GM21576 (cell line): Measurements from ENCODE around the gene RABGAP1.

ENCODE experiments used
- ATAC-seq: cut with Tn5 transposase; IDR thresholded peaks from one replicate; pipeline ENCODE4 v1.9.1; 2021; ENCODE audit warnings: mild to moderate bottlenecking, moderate library complexity; ENCODE audit not compliant: unreplicated experiment

The RABGAP1 gene

GRCh38 chr9:122944960-122945888, 4.4 kb downstream of the RABGAP1 start:
- no peak for ATAC-seq

GRCh38 chr9:122946461-122947005, 5.7 kb downstream of the RABGAP1 start:
- no peak for ATAC-seq

- ATAC-seq = no peak
These were observed 7.5 kb downstream of the RABGAP1 start for GRCh38 chr9:122948313-122948712.

GRCh38 chr9:122949696-122950095, 8.9 kb downstream of the RABGAP1 start:
- ATAC-seq = no peak

GRCh38 chr9:122950263-122950662, 9.4 kb downstream of the RABGAP1 start:
- ATAC-seq = no peak

- ATAC-seq = no peak
These were observed 10.2 kb downstream of the RABGAP1 start for GRCh38 chr9:122951056-122951455.

- no peak for ATAC-seq
These were observed 13.5 kb downstream of the RABGAP1 start for GRCh38 chr9:122954253-122954691.

GRCh38 chr9:122955961-122956360, 15.1 kb downstream of the RABGAP1 start:
- no peak for ATAC-seq

- ATAC-seq = no peak
These were observed 20.3 kb downstream of the RABGAP1 start for GRCh38 chr9:122961139-122961538.

GRCh38 chr9:122975196-122975595, 34.4 kb downstream of the RABGAP1 start:
- ATAC-seq = no peak

- ATAC-seq = no peak
These were observed 37.8 kb downstream of the RABGAP1 start for GRCh38 chr9:122978601-122979000.

GRCh38 chr9:122986010-122986409, 45.2 kb downstream of the RABGAP1 start:
- no peak for ATAC-seq

- ATAC-seq = no peak
These were observed 47.3 kb downstream of the RABGAP1 start for GRCh38 chr9:122988141-122988540.

GRCh38 chr9:122988920-122989621, 48.3 kb downstream of the RABGAP1 start:
- ATAC-seq = peak; percentile 68

- ATAC-seq = peak; percentile 55
These were observed 50.6 kb downstream of the RABGAP1 start for GRCh38 chr9:122991370-122991830.

- no peak for ATAC-seq
These were observed 55.8 kb downstream of the RABGAP1 start for GRCh38 chr9:122996586-122996985.

- no peak for ATAC-seq
These were observed 57.6 kb downstream of the RABGAP1 start for GRCh38 chr9:122998448-122998847.

- ATAC-seq = no peak
These were observed 59.7 kb downstream of the RABGAP1 start for GRCh38 chr9:123000371-123001068.

- ATAC-seq = no peak
These were observed 61.9 kb downstream of the RABGAP1 start for GRCh38 chr9:123002754-123003153.

GRCh38 chr9:123003466-123003865, 62.6 kb downstream of the RABGAP1 start:
- ATAC-seq = no peak

- ATAC-seq = no peak
These were observed 65.1 kb downstream of the RABGAP1 start for GRCh38 chr9:123005964-123006363.
